ENCODE results near the gene CA10. TPM values are rescaled to one million over a fixed set of nuclear protein-coding genes. Genes with fewer than 3 reads are reported as not detected.

CA10 gene
- total and polyA plus RNA-seq, 2 of the 4 experiments (the other 2 are of a cell fraction) = not detected

DNA sequence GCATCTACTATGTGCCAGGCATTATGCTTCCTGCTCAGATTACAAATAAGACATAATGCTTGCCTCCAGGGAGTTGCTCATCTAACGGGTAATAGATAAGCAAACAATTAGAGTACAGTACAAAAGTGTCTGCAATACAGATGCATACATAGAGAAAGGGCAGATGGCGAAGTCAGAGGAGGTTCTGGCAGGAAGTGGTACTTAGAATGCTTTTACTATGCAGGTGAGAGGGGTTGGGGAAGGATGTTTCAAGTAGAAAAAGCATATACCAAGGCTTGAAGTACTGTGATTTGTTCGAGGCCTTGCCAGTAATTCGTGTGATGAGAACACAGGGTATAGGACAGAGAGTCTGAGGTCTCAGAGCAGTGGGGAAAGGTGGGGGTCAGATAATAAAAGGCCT is 548.4 kb downstream of the CA10 start:
- Histone ChIP-seq H3K9me1 (ENCODE audit: insufficient read depth, low read length) (no peaks in the 10 kb centered on the region), H3K79me1 (ENCODE audit: low read depth in 1 of 2, low read length in 2 of 2) (no peaks in the 10 kb centered on the region), H3K27me3 (ENCODE audit: control insufficient read depth, insufficient read depth, low read length) (no peaks in the 10 kb centered on the region), H2AFZ (replicated peaks; ENCODE audit: low read length, poor library complexity) (no peak overlapping the region), H4K5ac (ENCODE audit: low read depth, low read length) (no peak overlapping the region), H2AK9ac (replicated peaks; ENCODE audit: low read depth, low read length, poor library complexity) (no peak overlapping the region), H3K23ac (ENCODE audit: low read depth, low read length) (no peak overlapping the region), H2BK20ac (ENCODE audit: low read depth, low read length) (no peak overlapping the region), H4K8ac (ENCODE audit: low read depth in 2 of 2, low read length in 2 of 2) (no peak overlapping the region), H3K27ac (ENCODE audit: insufficient read depth, low read length) (no peak overlapping the region), H4K20me1 (ENCODE audit: insufficient read depth, low read length) (no peaks in the 10 kb centered on the region), H2BK120ac (ENCODE audit: low read depth, low read length) (no peak overlapping the region), H3K14ac (replicated peaks; ENCODE audit: low read depth, low read length) (no peak overlapping the region), H3K56ac (ENCODE audit: extremely low read depth, insufficient read depth, low read length) (no peak overlapping the region), H4K91ac (ENCODE audit: insufficient read depth, low read depth, low read length) (no peak overlapping the region), H3K4ac (ENCODE audit: low read depth, low read length) (no peak overlapping the region), H3K9me3 (ENCODE audit: control insufficient read depth, insufficient read depth, low read length) (peaks cover 10% of the 10 kb centered on the region), H2BK5ac (ENCODE audit: low read depth, low read length, poor library complexity, severe bottlenecking) (no peak overlapping the region), H3K4me2 (ENCODE audit: low read depth, low read length) (no peak overlapping the region), H2BK15ac (ENCODE audit: low read depth, low read length) (no peak overlapping the region), H3K9ac (ENCODE audit: low read depth, low read length) (no peak overlapping the region), H2AK5ac (ENCODE audit: low read depth, low read length) (no peak overlapping the region), H3K18ac (ENCODE audit: low read depth, low read length) (no peak overlapping the region), H3K4me1 (ENCODE audit: control insufficient read depth, insufficient read depth, low read length) (no peaks in the 10 kb centered on the region), H3K4me3 (ENCODE audit: insufficient read depth, low read depth, low read length) (no peak overlapping the region), H3K36me3 (ENCODE audit: control insufficient read depth, insufficient read depth, low read length) (no peaks in the 10 kb centered on the region)
- BruUV-seq (replicated peaks) = no TSS peak
- WGBS, 2 experiments (ENCODE audit: extremely low coverage in 2 of 2, insufficient read length in 1 of 2) = 29% methylated on average over 1 of the region's 4 CpGs; no CpG with 5 or more reads in 1 of the 2 experiments
- ChIA-PET CTCF (no interaction called here), POLR2A (ENCODE audit: unreplicated experiment) (no interaction called here)
- dilution Hi-C loops (cut with HindIII; ENCODE audit: low sequenced_read_pairs, unreplicated experiment) = no loop called here
- no peak for TF ChIP-seq POLR2A (IDR thresholded peaks at IDR 0.05; ENCODE audit: low read depth, low read length)
- TF ChIP-seq CEBPB (IDR thresholded peaks at IDR 0.05; ENCODE audit: low read depth, low read length) = no peak
- no peak for TF ChIP-seq NFE2L2 (IDR thresholded peaks at IDR 0.05; ENCODE audit: low read depth, low read length)
- TF ChIP-seq RCOR1 (IDR thresholded peaks at IDR 0.05; ENCODE audit: insufficient replicate concordance, low read length) = no peak
- TF ChIP-seq SMC3 (IDR thresholded peaks at IDR 0.05; ENCODE audit: low read depth, low read length) = no peak
- no peak for TF ChIP-seq MAFK (IDR thresholded peaks at IDR 0.05; ENCODE audit: low read depth, low read length)
- TF ChIP-seq CHD1 (IDR thresholded peaks at IDR 0.05; ENCODE audit: low read depth, low read length) = no peak
- TF ChIP-seq, protein P1, sequence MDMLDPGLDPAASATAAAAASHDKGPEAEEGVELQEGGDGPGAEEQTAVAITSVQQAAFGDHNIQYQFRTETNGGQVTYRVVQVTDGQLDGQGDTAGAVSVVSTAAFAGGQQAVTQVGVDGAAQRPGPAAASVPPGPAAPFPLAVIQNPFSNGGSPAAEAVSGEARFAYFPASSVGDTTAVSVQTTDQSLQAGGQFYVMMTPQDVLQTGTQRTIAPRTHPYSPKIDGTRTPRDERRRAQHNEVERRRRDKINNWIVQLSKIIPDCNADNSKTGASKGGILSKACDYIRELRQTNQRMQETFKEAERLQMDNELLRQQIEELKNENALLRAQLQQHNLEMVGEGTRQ (IDR thresholded peaks at IDR 0.05; ENCODE audit: low read depth, low read length) = no peak
- no peak for TF ChIP-seq RAD21 (IDR thresholded peaks at IDR 0.05; ENCODE audit: low read length)
- no peak for TF ChIP-seq BHLHE40 (IDR thresholded peaks at IDR 0.05; ENCODE audit: low read depth, low read length)
- TF ChIP-seq, protein P2, sequence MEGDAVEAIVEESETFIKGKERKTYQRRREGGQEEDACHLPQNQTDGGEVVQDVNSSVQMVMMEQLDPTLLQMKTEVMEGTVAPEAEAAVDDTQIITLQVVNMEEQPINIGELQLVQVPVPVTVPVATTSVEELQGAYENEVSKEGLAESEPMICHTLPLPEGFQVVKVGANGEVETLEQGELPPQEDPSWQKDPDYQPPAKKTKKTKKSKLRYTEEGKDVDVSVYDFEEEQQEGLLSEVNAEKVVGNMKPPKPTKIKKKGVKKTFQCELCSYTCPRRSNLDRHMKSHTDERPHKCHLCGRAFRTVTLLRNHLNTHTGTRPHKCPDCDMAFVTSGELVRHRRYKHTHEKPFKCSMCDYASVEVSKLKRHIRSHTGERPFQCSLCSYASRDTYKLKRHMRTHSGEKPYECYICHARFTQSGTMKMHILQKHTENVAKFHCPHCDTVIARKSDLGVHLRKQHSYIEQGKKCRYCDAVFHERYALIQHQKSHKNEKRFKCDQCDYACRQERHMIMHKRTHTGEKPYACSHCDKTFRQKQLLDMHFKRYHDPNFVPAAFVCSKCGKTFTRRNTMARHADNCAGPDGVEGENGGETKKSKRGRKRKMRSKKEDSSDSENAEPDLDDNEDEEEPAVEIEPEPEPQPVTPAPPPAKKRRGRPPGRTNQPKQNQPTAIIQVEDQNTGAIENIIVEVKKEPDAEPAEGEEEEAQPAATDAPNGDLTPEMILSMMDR (conservative IDR thresholded peaks at IDR 0.05; ENCODE audit: low read depth, low read length) = no peak
- DNase-seq (no peak), ATAC-seq (ENCODE audit: low read depth) (no peak)
- in situ Hi-C loops (cut with MboI; ENCODE audit: low sequenced_read_pairs) = no loop called here
- intact Hi-C loops (cut with micrococcal nuclease) = no loop called here
